ENCODE data around the gene CACNA1S. TPM values are rescaled to one million over a fixed set of nuclear protein-coding genes. Genes with fewer than 3 reads are reported as not detected.

CACNA1S gene
- total and polyA plus RNA-seq, 2 donors (not counting 1 experiment from before 2014, with no cell fraction given), result not detected

DNA sequence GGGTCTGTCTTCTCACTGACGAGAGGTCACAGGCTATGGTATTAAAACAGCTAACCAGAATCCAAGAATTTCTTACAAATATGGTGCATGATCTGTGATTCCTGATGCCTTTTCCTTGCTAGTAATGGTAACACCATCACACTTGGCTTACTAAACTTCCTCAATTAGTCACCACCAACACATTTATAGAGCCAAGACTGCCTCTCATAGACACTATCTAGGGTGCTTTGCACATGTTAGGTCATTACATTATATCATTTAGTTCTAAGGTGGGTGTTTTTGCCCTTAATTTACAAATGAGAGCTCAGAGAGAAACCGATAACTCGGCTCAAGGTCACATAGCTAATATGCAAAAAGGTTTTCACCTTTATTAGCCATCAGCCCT lies 97.4 kb downstream of the CACNA1S start:
- Histone ChIP-seq H3K4me2 (replicated peaks; ENCODE audit: low read depth, low read length, poor library complexity, severe bottlenecking) (peak overlapping the region; percentile 94), H3K27ac (ENCODE audit: low read length in 2 of 2) (no peak overlapping the region), H3K79me2 (ENCODE audit: control insufficient read depth, insufficient read depth, low read length) (peaks cover 95% of the 10 kb centered on the region), H3K27me3 (replicated peaks in 1 of 4; ENCODE audit: control extremely low read depth in 1 of 4, control insufficient read depth in 3 of 4, insufficient read depth in 4 of 4, low read length in 3 of 4) (no peaks in the 10 kb centered on the region), H3K9me3 (ENCODE audit: control extremely low read depth in 1 of 3, control insufficient read depth in 2 of 3, insufficient read depth in 1 of 3, low read length in 2 of 3) (no peaks in the 10 kb centered on the region), H3K4me1 (ENCODE audit: control insufficient read depth in 2 of 2, insufficient read depth in 2 of 2, low read length in 2 of 2) (peaks cover 60 to 68% of the 10 kb centered on the region in 2 donors), H3K9ac (ENCODE audit: low read length) (no peak overlapping the region), H3K36me3 (replicated peaks in 1 of 2; ENCODE audit: control extremely low read depth in 1 of 2, control insufficient read depth in 1 of 2, extremely low read depth in 1 of 2, insufficient read depth in 2 of 2, low read length in 1 of 2) (peaks cover 0 to 37% of the 10 kb centered on the region in 2 experiments), H2AFZ (ENCODE audit: insufficient read depth, low read depth, low read length, poor library complexity, severe bottlenecking) (no peak overlapping the region), H3K4me3 (ENCODE audit: control extremely low read depth in 1 of 5, extremely low read depth in 1 of 5, insufficient read depth in 1 of 5, low read depth in 2 of 5, low read length in 4 of 5) (no peak overlapping the region), H4K20me1 (ENCODE audit: control insufficient read depth, insufficient read depth, low read length, poor library complexity, severe bottlenecking) (peaks cover 88% of the 10 kb centered on the region)
- ChIA-PET CTCF (interaction anchor here (0.7 to 9.3 kb wide), 4 partner anchors 12 to 43 kb away, joined by 4 to 67 read pairs (median 32); no protein-coding TSS in a partner anchor), POLR2A (no interaction called here)
- intact Hi-C loops (cut with micrococcal nuclease), result loop anchor here (10.0 kb wide), 1 partner anchor 710 kb away; no protein-coding TSS in a partner anchor
- no peaks in the 10 kb centered on the region for H3K9me3 Mint-ChIP-seq (ENCODE audit: insufficient read depth)
- no peak overlapping the region for H3K27ac Mint-ChIP-seq
- no peak overlapping the region for H3K4me3 Mint-ChIP-seq
- H3K27me3 Mint-ChIP-seq, result no peaks in the 10 kb centered on the region
- WGBS (ENCODE audit: insufficient coverage), result 100% methylated on average over 1 of the region's 3 CpGs
- peaks cover 78% of the 10 kb centered on the region for H3K4me1 Mint-ChIP-seq
- DNase-seq (no peak), ATAC-seq (ENCODE audit: low read depth) (no peak)
- TF ChIP-seq EZH2 (IDR thresholded peaks at IDR 0.05; ENCODE audit: borderline replicate concordance, insufficient read depth, low read depth, low read length, poor library complexity, severe bottlenecking), result no peak

GRCh38 chr1:201013991-201014815 lies 98.0 kb downstream of the CACNA1S start:
- ChIA-PET POLR2A (no interaction called here), CTCF (interaction anchor here (0.7 to 9.3 kb wide), 3 partner anchors 29 to 43 kb away, joined by 4 to 67 read pairs (median 58); no protein-coding TSS in a partner anchor)
- H3K36me3 ChIP-seq (replicated peaks in 1 of 2; ENCODE audit: control extremely low read depth in 1 of 2, control insufficient read depth in 1 of 2, extremely low read depth in 1 of 2, insufficient read depth in 2 of 2, low read length in 1 of 2), result peaks cover 0 to 40% of the 10 kb centered on the region in 2 experiments
- H3K27ac ChIP-seq (ENCODE audit: low read length in 2 of 2), result no peak overlapping the region
- Mint-ChIP-seq H3K9me3 (ENCODE audit: insufficient read depth) (no peaks in the 10 kb centered on the region), H3K27ac (no peak overlapping the region), H3K4me3 (no peak overlapping the region), H3K27me3 (no peaks in the 10 kb centered on the region), H3K4me1 (peaks cover 77% of the 10 kb centered on the region)
- H3K4me2 ChIP-seq (replicated peaks; ENCODE audit: low read depth, low read length, poor library complexity, severe bottlenecking), result peak overlapping the region; percentile 94
- H3K4me1 ChIP-seq (ENCODE audit: control insufficient read depth in 2 of 2, insufficient read depth in 2 of 2, low read length in 2 of 2), result peaks cover 54 to 62% of the 10 kb centered on the region in 2 donors
- TF ChIP-seq CTCF (IDR thresholded peaks at IDR 0.05) (no peak), EZH2 (IDR thresholded peaks at IDR 0.05; ENCODE audit: borderline replicate concordance, insufficient read depth, low read depth, low read length, poor library complexity, severe bottlenecking) (no peak)
- intact Hi-C loops (cut with micrococcal nuclease), result loop anchor here (10.0 kb wide), 1 partner anchor 709 kb away; no protein-coding TSS in a partner anchor
- no peak overlapping the region for H2AFZ ChIP-seq (ENCODE audit: insufficient read depth, low read depth, low read length, poor library complexity, severe bottlenecking)
- H3K79me2 ChIP-seq (ENCODE audit: control insufficient read depth, insufficient read depth, low read length), result peaks cover 99% of the 10 kb centered on the region
- WGBS (ENCODE audit: insufficient coverage), result 96% methylated on average over 25 of the region's 33 CpGs
- DNase-seq, result no peak
- H3K27me3 ChIP-seq (replicated peaks in 1 of 4; ENCODE audit: control extremely low read depth in 1 of 4, control insufficient read depth in 3 of 4, insufficient read depth in 4 of 4, low read length in 3 of 4), result no peaks in the 10 kb centered on the region
- no peak for ATAC-seq (ENCODE audit: low read depth)
- H3K9ac ChIP-seq (ENCODE audit: low read length), result no peak overlapping the region
- peaks cover 94% of the 10 kb centered on the region for H4K20me1 ChIP-seq (ENCODE audit: control insufficient read depth, insufficient read depth, low read length, poor library complexity, severe bottlenecking)
- H3K9me3 ChIP-seq (ENCODE audit: control extremely low read depth in 1 of 3, control insufficient read depth in 2 of 3, insufficient read depth in 1 of 3, low read length in 2 of 3), result no peaks in the 10 kb centered on the region
- no peak overlapping the region for H3K4me3 ChIP-seq (ENCODE audit: control extremely low read depth in 1 of 5, extremely low read depth in 1 of 5, insufficient read depth in 1 of 5, low read depth in 2 of 5, low read length in 4 of 5)

Data from B cell (primary cell).